K562 (cell line): Measurements from ENCODE around the gene ZDHHC5. TPM values are rescaled to one million over a fixed set of nuclear protein-coding genes. Genes with fewer than 3 reads are reported as not detected.

Experiments used
- CBX5 ChIP-seq: IDR thresholded peaks from 2 replicates; pipeline ENCODE4 v1.6.1; 2014; ENCODE audit warnings: low read depth, borderline replicate concordance
- CCNT2 ChIP-seq: IDR thresholded peaks from 2 replicates; pipeline ENCODE4 v1.6.1; 2011; ENCODE audit warnings: borderline replicate concordance, low read depth, mild to moderate bottlenecking, moderate library complexity, mixed read lengths, low read length; ENCODE audit not compliant: insufficient read length; ENCODE audit errors: extremely low read depth
- CGGBP1 ChIP-seq: fragments of 250-450 bp; sonication (Bioruptor Pico); IDR thresholded peaks from 2 replicates; pipeline ENCODE4 v1.9.0; 2021; ENCODE audit warnings: mild to moderate bottlenecking
- CREBBP ChIP-seq: IDR thresholded peaks from one replicate; pipeline ENCODE4 v1.6.1; 2012; ENCODE audit warnings: low read depth, mild to moderate bottlenecking, control low read depth, inconsistent platforms, low read length
- DACH1 ChIP-seq: fragments of 450-650 bp; IDR thresholded peaks from 2 replicates; pipeline ENCODE4 v1.6.1; 2018; ENCODE audit not compliant: partially characterized antibody
- ERF ChIP-seq: fragments of 450-650 bp; formaldehyde crosslinking; IDR thresholded peaks from 2 replicates; pipeline ENCODE4 v1.4.0; 2020; ENCODE audit warnings: mild to moderate bottlenecking, mixed read lengths
- EZH2 ChIP-seq: IDR thresholded peaks from 2 replicates; pipeline ENCODE4 v1.6.1; 2012; ENCODE audit warnings: low read depth, mild to moderate bottlenecking, inconsistent platforms, low read length, borderline replicate concordance
- FOXA3 ChIP-seq, 2 experiments: fragments of 450-650 bp in 1 of 2; sonication (generic) in 1 of 2; formaldehyde crosslinking; IDR thresholded peaks in 1 of 2; conservative IDR thresholded peaks in 1 of 2; 2 replicates each; pipeline versions ENCODE4 v1.4.0 to v1.8.0; 2020 to 2022; ENCODE audit warnings: mild to moderate bottlenecking in 2 of 2, missing genetic modification reagents in 1 of 2
- GABPB1 ChIP-seq: sonication (generic); formaldehyde crosslinking; IDR thresholded peaks from 2 replicates; pipeline ENCODE4 v1.8.0; 2022; ENCODE audit warnings: mild to moderate bottlenecking, missing genetic modification reagents
- GMEB1 ChIP-seq: fragments of 250-450 bp; sonication (Bioruptor Pico); IDR thresholded peaks from 2 replicates; pipeline ENCODE4 v1.4.0; 2020; ENCODE audit warnings: mild to moderate bottlenecking
- HDAC1 ChIP-seq, 2 experiments: fragments of 450-650 bp; IDR thresholded peaks; 2 replicates each; pipeline ENCODE4 v1.6.1; 2016 to 2017; ENCODE audit warnings: inconsistent platforms in 1 of 2, mild to moderate bottlenecking in 1 of 2, moderate library complexity in 1 of 2
- HDAC3 ChIP-seq: fragments of 450-650 bp; IDR thresholded peaks from 2 replicates; pipeline ENCODE4 v1.6.1; 2018; ENCODE audit warnings: borderline replicate concordance, mild to moderate bottlenecking, moderate library complexity; ENCODE audit not compliant: partially characterized antibody
- HLTF ChIP-seq: fragments of 450-650 bp; IDR thresholded peaks from 2 replicates; pipeline ENCODE4 v1.6.1; 2016
- JUND ChIP-seq, 2 experiments: IDR thresholded peaks; 2 replicates in 1 of 2; 3 replicates in 1 of 2; pipeline ENCODE4 v1.6.1; 2011; ENCODE audit warnings: borderline replicate concordance in 2 of 2, low read depth in 2 of 2, low read length in 2 of 2, improper control_type of control experiment in 1 of 2, missing biosample characterization in 1 of 2, missing genetic modification characterization in 1 of 2, missing genetic modification reagents in 1 of 2
- MAFG ChIP-seq: fragments of 450-650 bp; conservative IDR thresholded peaks from 2 replicates; pipeline ENCODE4 v1.6.1; 2016; ENCODE audit warnings: missing genetic modification characterization, missing compliant biosample characterization
- MCM2 ChIP-seq: fragments of 450-650 bp; IDR thresholded peaks from 2 replicates; pipeline ENCODE4 v1.6.1; 2017; ENCODE audit warnings: low read depth, mild to moderate bottlenecking
- PHB ChIP-seq: fragments of 250-450 bp; sonication (Bioruptor Pico); IDR thresholded peaks from 2 replicates; pipeline ENCODE4 v1.5.0; 2021
- PRPF4 ChIP-seq: fragments of 200-400 bp; formaldehyde crosslinking; IDR thresholded peaks from one replicate; pipeline ENCODE4 v1.6.1; 2017; ENCODE audit warnings: low read length, low read depth, mild to moderate bottlenecking; ENCODE audit not compliant: insufficient read depth, poor library complexity, severe bottlenecking
- RBFOX2 ChIP-seq: fragments of 200-400 bp; formaldehyde crosslinking; IDR thresholded peaks from 2 replicates; pipeline ENCODE4 v1.6.1; 2017; ENCODE audit warnings: low read depth, mild to moderate bottlenecking, low read length, moderate library complexity
- RHOXF2B ChIP-seq: fragments of 250-450 bp; sonication (Bioruptor Pico); conservative IDR thresholded peaks from 2 replicates; pipeline ENCODE4 v1.5.1; 2021
- SNAPC5 ChIP-seq: fragments of 250-450 bp; sonication (Bioruptor Pico); IDR thresholded peaks from 2 replicates; pipeline ENCODE4 v1.8.0; 2021; ENCODE audit warnings: moderate library complexity, mild to moderate bottlenecking, inconsistent platforms
- SRSF9 ChIP-seq: fragments of 200-400 bp; formaldehyde crosslinking; IDR thresholded peaks from 2 replicates; pipeline ENCODE4 v1.6.1; 2017; ENCODE audit warnings: low read depth, low read length, borderline replicate concordance
- TGIF2 ChIP-seq: sonication (generic); formaldehyde crosslinking; IDR thresholded peaks from 2 replicates; pipeline ENCODE4 v1.8.1; 2022; ENCODE audit warnings: mild to moderate bottlenecking, missing genetic modification reagents, moderate library complexity
- THRAP3 ChIP-seq: fragments of 450-650 bp; IDR thresholded peaks from 2 replicates; pipeline ENCODE4 v1.6.1; 2016; ENCODE audit warnings: mild to moderate bottlenecking, inconsistent platforms, borderline replicate concordance
- YBX1 ChIP-seq: fragments of 450-650 bp; IDR thresholded peaks from 2 replicates; pipeline ENCODE4 v1.7.1; 2016; ENCODE audit warnings: mild to moderate bottlenecking
- ZNF639 ChIP-seq, 2 experiments: fragments of 200-800 bp in 1 of 2; sonication (Bioruptor generic) in 1 of 2; sonication (generic) in 1 of 2; formaldehyde crosslinking in 1 of 2; IDR thresholded peaks in 1 of 2; conservative IDR thresholded peaks in 1 of 2; 2 replicates each; pipeline versions ENCODE4 v1.5.0 to v1.6.1; 2016 to 2020; ENCODE audit warnings: missing compliant biosample characterization in 1 of 2, missing genetic modification characterization in 1 of 2, missing genetic modification reagents in 1 of 2
- polyA plus RNA-seq, 8 experiments: library from polyadenylated mRNA; depleted of rRNA in 4 of 8; stranded (reverse) in 5 of 8; unstranded in 3 of 8; fragments of >200 nt; fragmentation: Nextera tagmentation in 2 of 8; fragmentation: Illumina TruSeq in 1 of 8; extraction: Ambion mirVana in 2 of 8; extraction: Trizol in 1 of 8; gene quantifications; 2 replicates each; pipeline versions ENCODE4 v1.2.1 to v1.2.3, GENCODE V29; 2011 to 2014; ENCODE audit warnings: inconsistent platforms in 1 of 8, missing spikeins in 1 of 8
- total RNA-seq, 7 experiments: library from RNA; depleted of rRNA in 6 of 7; stranded (reverse); fragments of >200 nt in 6 of 7; fragmentation: Illumina TruSeq in 2 of 7; extraction: Trizol in 2 of 7; gene quantifications; 2 replicates each; pipeline versions ENCODE4 v1.2.1 to v1.2.3, GENCODE V29; 2011 to 2021; ENCODE audit warnings: low replicate concordance in 1 of 7

Gene ZDHHC5
- total and polyA plus RNA-seq, 9 of the 15 experiments (the other 6 are each of a cell fraction or from before 2014, with no cell fraction given), result 3.8 to 64.2 (median 35.9) TPM

- TF ChIP-seq SNAPC5 (CRISPR knock-in tag), result no peak
- TF ChIP-seq TGIF2, result no peak
- TF ChIP-seq CGGBP1 (CRISPR knock-in tag), result peak; percentile 8; the same call in 1 of the 2 replicates
- no peak for TF ChIP-seq DACH1
- TF ChIP-seq CREBBP, result no peak
- no peak for TF ChIP-seq CCNT2
- TF ChIP-seq RHOXF2B (CRISPR knock-in tag), result no peak
- no peak for TF ChIP-seq MAFG
- TF ChIP-seq SRSF9, result no peak
- peak; percentile 45; the same call in 1 of the 2 replicates for TF ChIP-seq HLTF
- no peak for TF ChIP-seq MCM2
- TF ChIP-seq ERF (CRISPR knock-in tag), result no peak
- no peak for TF ChIP-seq RBFOX2
- TF ChIP-seq GMEB1 (CRISPR knock-in tag), result no peak
- peak; percentile 75; the same call in 1 of the 2 replicates for TF ChIP-seq GABPB1 (CRISPR knock-in tag)
- TF ChIP-seq ZNF639 (CRISPR knock-in tag; conservative IDR thresholded peaks at IDR 0.05 in 1 of 2, IDR thresholded peaks at IDR 0.05 in 1 of 2), result no peak
- no peak; a peak in 1 of 4 replicates for TF ChIP-seq HDAC1 (IDR thresholded peaks at IDR 0.05)
- TF ChIP-seq EZH2, result no peak
- peak; percentile 96 for TF ChIP-seq JUND (IDR thresholded peaks at IDR 0.05; ENCODE audit: borderline replicate concordance, low read depth, low read length)
- no peak for TF ChIP-seq JUND (tag; IDR thresholded peaks at IDR 0.05; ENCODE audit: borderline replicate concordance, low read depth, low read length)
- TF ChIP-seq PRPF4, result no peak
- TF ChIP-seq HDAC3, result no peak
- TF ChIP-seq THRAP3, result no peak
- TF ChIP-seq FOXA3 (CRISPR knock-in tag; conservative IDR thresholded peaks at IDR 0.05 in 1 of 2, IDR thresholded peaks at IDR 0.05 in 1 of 2), result no peak
- TF ChIP-seq CBX5, result no peak
- no peak for TF ChIP-seq PHB (CRISPR knock-in tag)
- no peak for TF ChIP-seq YBX1
These were observed 688 bp upstream of the ZDHHC5 start (continued) for GRCh38 chr11:57667117-57667735.
